ENCODE measurements around the gene SPOUT1.

- TF ChIP-seq CTCF (IDR thresholded peaks at IDR 0.05), result no peak
- TF ChIP-seq POLR2A (IDR thresholded peaks at IDR 0.05), result no peak
Measured at GRCh38 chr9:128809831-128810230, 19.8 kb downstream of the SPOUT1 start.
